Neural crest cell (in vitro differentiated cells): ENCODE data around the gene LDLRAD3. TPM values are rescaled to one million over a fixed set of nuclear protein-coding genes. Genes with fewer than 3 reads are reported as not detected.
A peak's percentile ranks its signal among the peaks of the same experiment; 100 is the strongest.

Experiments
- DNase-seq: peaks from one replicate; pipeline ENCODE4 v3.0.0; 2021; ENCODE audit warnings: low read depth, mixed read lengths, low spot score
- H3K27ac Mint-ChIP-seq: one replicate; pipeline ENCODE4 v1.8.0; 2021; ENCODE audit warnings: mild to moderate bottlenecking, mixed read lengths; ENCODE audit not compliant: unreplicated experiment
- H3K27me3 Mint-ChIP-seq: 2 replicates; pipeline ENCODE4 v1.8.0; 2021; ENCODE audit warnings: low read depth, mild to moderate bottlenecking, mixed read lengths
- H3K36me3 Mint-ChIP-seq: 2 replicates; pipeline ENCODE4 v1.8.0; 2021; ENCODE audit warnings: low read depth, mild to moderate bottlenecking, mixed read lengths
- H3K4me1 Mint-ChIP-seq: 2 replicates; pipeline ENCODE4 v1.8.0; 2021; ENCODE audit warnings: mixed read lengths
- H3K4me3 Mint-ChIP-seq: one replicate; pipeline ENCODE4 v1.8.0; 2021; ENCODE audit warnings: mild to moderate bottlenecking, mixed read lengths
- H3K9me3 Mint-ChIP-seq: 2 replicates; pipeline ENCODE4 v1.8.0; 2021; ENCODE audit warnings: mixed read lengths
- total RNA-seq: library from RNA; stranded (reverse); gene quantifications from 2 replicates; pipeline ENCODE4 v1.2.1, GENCODE V29; 2021
- TF ChIP-seq, protein P1 (sequence below): fragments of 200-600 bp; sonication (generic); conservative IDR thresholded peaks from 2 replicates; pipeline ENCODE4 v1.5.0; 2021; ENCODE audit warnings: antibody characterized with exemption, mild to moderate bottlenecking

LDLRAD3 gene
- total RNA-seq, 1 donor from 2014 or later, result 30.1 TPM

DNA sequence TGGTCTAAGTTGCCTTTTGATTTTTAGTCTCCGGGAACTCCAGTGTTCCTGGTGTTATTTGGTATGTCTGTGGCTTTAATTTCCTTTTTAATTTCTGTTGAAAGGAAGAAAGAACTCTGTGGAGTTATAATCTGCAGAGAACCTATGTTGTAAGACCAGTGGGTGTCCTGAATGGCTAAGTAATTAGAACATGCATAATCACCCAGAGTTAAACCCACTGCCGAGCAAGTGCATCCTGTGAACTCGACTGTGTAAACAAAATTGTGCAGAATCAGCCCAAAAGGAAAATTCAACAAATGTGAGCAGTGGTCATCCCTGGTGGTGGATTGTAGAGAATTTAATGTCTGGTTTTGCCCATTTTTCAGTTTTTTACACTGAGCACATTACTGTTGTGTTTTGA is 182.8 kb downstream of the LDLRAD3 start:
- TF ChIP-seq, protein P1, sequence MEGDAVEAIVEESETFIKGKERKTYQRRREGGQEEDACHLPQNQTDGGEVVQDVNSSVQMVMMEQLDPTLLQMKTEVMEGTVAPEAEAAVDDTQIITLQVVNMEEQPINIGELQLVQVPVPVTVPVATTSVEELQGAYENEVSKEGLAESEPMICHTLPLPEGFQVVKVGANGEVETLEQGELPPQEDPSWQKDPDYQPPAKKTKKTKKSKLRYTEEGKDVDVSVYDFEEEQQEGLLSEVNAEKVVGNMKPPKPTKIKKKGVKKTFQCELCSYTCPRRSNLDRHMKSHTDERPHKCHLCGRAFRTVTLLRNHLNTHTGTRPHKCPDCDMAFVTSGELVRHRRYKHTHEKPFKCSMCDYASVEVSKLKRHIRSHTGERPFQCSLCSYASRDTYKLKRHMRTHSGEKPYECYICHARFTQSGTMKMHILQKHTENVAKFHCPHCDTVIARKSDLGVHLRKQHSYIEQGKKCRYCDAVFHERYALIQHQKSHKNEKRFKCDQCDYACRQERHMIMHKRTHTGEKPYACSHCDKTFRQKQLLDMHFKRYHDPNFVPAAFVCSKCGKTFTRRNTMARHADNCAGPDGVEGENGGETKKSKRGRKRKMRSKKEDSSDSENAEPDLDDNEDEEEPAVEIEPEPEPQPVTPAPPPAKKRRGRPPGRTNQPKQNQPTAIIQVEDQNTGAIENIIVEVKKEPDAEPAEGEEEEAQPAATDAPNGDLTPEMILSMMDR, result no peak
- peaks cover 15% of the 10 kb centered on the region for H3K4me1 Mint-ChIP-seq
- no peaks in the 10 kb centered on the region for H3K9me3 Mint-ChIP-seq
- no peak overlapping the region for H3K4me3 Mint-ChIP-seq
- H3K27ac Mint-ChIP-seq, result no peak overlapping the region
- H3K36me3 Mint-ChIP-seq, result no peaks in the 10 kb centered on the region
- no peaks in the 10 kb centered on the region for H3K27me3 Mint-ChIP-seq
- no peak for DNase-seq

DNA sequence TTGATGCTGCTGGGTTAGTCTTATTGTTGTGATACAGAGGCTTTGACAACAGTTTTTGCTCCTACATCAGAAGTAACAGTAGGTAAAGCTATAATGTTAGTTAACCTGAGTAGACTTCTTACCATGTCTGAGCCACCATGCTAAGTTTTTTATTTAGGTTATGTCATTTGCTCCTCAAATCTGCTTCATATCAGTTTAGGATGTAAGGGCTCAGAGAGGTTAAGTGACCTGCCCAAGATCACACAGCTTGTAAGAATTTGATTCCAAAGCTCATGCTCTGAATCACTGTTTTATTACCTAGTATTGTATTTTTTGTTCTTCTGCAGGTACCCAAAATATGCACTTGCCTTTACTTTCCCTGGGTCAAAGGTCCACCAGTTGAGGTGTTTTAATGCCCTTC is 183.7 kb downstream of the LDLRAD3 start:
- TF ChIP-seq, protein P1, result no peak
- H3K4me1 Mint-ChIP-seq, result peaks cover 15% of the 10 kb centered on the region

DNA sequence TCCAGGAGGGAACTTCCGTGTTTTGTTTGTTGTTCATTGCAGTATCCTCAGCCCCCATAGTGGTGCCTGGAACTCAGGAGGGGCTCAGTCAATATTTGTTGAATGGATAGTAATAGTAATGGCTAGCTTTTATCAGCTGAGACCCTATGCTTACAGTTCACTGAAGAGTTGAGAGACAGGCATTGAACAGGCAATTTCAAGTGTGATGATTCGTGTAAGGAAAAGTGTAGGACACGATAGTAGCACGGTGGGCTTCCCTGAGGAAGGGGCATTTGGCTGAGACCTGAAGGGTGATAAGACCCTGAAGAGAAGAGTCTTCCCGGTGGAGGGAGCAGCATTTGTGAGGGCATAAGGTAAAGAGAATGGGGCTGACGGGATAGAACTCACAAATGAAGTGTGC is 186.1 kb downstream of the LDLRAD3 start:
- H3K27ac Mint-ChIP-seq, result no peak overlapping the region

More for the DNA sequence above, 183.7 kb downstream of the LDLRAD3 start:
- no peak for DNase-seq
- no peaks in the 10 kb centered on the region for H3K36me3 Mint-ChIP-seq
- no peaks in the 10 kb centered on the region for H3K9me3 Mint-ChIP-seq
- no peaks in the 10 kb centered on the region for H3K27me3 Mint-ChIP-seq
- no peak overlapping the region for H3K27ac Mint-ChIP-seq
- no peak overlapping the region for H3K4me3 Mint-ChIP-seq

DNA sequence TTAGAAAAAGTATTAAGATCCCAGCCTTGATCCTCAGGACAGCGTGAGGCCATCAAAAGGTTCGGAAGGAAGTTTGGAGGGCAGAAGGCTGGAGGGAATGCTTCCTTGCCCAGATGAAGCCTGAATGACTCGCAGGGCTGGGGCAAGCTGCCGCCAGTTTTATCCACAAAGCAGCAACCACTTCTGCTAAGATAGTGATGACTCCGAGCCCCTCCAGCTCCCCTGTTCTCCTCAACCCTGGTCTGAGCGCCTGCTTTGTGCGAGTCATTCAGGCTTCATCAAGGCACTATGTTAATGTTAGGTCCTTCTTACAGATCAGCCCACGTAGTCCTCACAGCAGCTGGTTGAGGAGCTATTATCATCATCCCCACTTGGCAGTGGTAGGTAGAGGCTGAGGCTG is 186.5 kb downstream of the LDLRAD3 start:
- H3K4me3 Mint-ChIP-seq, result no peak overlapping the region
- peaks cover 9% of the 10 kb centered on the region for H3K4me1 Mint-ChIP-seq
- no peak overlapping the region for H3K27ac Mint-ChIP-seq

More for the DNA sequence above, 186.1 kb downstream of the LDLRAD3 start:
- no peaks in the 10 kb centered on the region for H3K9me3 Mint-ChIP-seq
- H3K4me3 Mint-ChIP-seq, result no peak overlapping the region
- TF ChIP-seq, protein P1, result no peak
- DNase-seq, result no peak
- H3K36me3 Mint-ChIP-seq, result no peaks in the 10 kb centered on the region
- H3K27me3 Mint-ChIP-seq, result no peaks in the 10 kb centered on the region
- H3K4me1 Mint-ChIP-seq, result peaks cover 9% of the 10 kb centered on the region

DNA sequence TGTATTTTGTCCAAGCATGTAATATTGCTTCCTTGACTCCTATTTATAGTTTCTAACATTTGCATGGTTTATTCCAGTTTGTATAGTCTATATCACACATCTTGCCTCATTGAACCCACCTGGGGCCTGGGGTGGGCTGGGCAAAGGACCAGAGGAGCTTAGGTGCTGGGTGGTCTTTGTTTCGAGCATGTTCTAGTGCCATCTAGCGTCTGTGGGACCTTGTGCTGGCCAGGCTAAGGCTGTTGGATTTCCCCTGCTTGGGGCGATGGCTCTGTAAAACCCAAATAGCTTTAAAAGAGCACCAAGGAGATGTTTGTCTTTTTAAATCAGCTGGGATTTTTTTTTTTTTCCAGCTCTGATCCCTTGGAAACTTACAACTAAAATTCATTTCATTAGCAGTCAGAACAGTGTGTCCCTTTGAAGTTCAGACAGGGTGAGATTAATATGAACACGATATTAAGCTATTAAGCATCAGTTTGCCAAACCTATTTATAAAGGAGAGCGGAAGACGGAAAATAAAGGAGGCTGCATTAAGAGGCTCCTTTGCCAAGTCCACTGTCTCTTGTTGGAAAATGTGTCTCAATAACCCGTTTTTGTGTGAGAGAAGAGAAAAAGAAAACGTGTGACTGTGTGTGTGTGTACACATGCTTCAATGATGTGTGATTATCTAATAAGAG is 188.0 kb downstream of the LDLRAD3 start:
- peaks cover 2% of the 10 kb centered on the region for H3K9me3 Mint-ChIP-seq
- H3K4me1 Mint-ChIP-seq, result no peaks in the 10 kb centered on the region
- H3K36me3 Mint-ChIP-seq, result peaks cover 6% of the 10 kb centered on the region
- DNase-seq, result peak; percentile 18
- no peak overlapping the region for H3K4me3 Mint-ChIP-seq
- H3K27me3 Mint-ChIP-seq, result no peaks in the 10 kb centered on the region
- H3K27ac Mint-ChIP-seq, result no peak overlapping the region
- TF ChIP-seq, protein P1, result peak; percentile 64

More for the DNA sequence above, 186.5 kb downstream of the LDLRAD3 start:
- H3K9me3 Mint-ChIP-seq, result no peaks in the 10 kb centered on the region
- TF ChIP-seq, protein P1, result no peak
- no peaks in the 10 kb centered on the region for H3K36me3 Mint-ChIP-seq
- H3K27me3 Mint-ChIP-seq, result no peaks in the 10 kb centered on the region
- no peak for DNase-seq
